Stomach smooth muscle (tissue), 2 donors: Measurements from ENCODE around the gene TAS2R4.

ENCODE experiments used
- H3K27ac ChIP-seq: one replicate; pipeline ENCODE4 v1.7.0; 2013; ENCODE audit warnings: mild to moderate bottlenecking, low read length, inconsistent platforms
- H3K27me3 ChIP-seq, 2 donors: one replicate each; pipeline ENCODE4 v1.7.0; 2013; ENCODE audit warnings: low read length in 2 of 2; ENCODE audit not compliant: insufficient read depth in 2 of 2, control insufficient read depth in 1 of 2
- H3K36me3 ChIP-seq, 2 donors: one replicate each; pipeline ENCODE4 v1.7.0; 2013; ENCODE audit warnings: low read length in 2 of 2; ENCODE audit not compliant: control insufficient read depth in 2 of 2, insufficient read depth in 2 of 2
- H3K4me1 ChIP-seq: one replicate; pipeline ENCODE4 v1.7.0; 2013; ENCODE audit warnings: low read length; ENCODE audit not compliant: control insufficient read depth, insufficient read depth
- H3K4me3 ChIP-seq, 2 donors: one replicate each; pipeline ENCODE4 v1.7.0; 2013; ENCODE audit warnings: low read length in 2 of 2
- H3K9ac ChIP-seq, 2 donors: one replicate each; pipeline ENCODE4 v1.7.0; 2013; ENCODE audit warnings: low read length in 2 of 2, mild to moderate bottlenecking in 1 of 2
- H3K9me3 ChIP-seq, 2 donors: one replicate each; pipeline ENCODE4 v1.7.0; 2013; ENCODE audit warnings: low read length in 2 of 2; ENCODE audit not compliant: control insufficient read depth in 2 of 2
- donor health status: healthy.
- donor health status: Pancreatic carcinoma.

The TAS2R4 gene, protein sequence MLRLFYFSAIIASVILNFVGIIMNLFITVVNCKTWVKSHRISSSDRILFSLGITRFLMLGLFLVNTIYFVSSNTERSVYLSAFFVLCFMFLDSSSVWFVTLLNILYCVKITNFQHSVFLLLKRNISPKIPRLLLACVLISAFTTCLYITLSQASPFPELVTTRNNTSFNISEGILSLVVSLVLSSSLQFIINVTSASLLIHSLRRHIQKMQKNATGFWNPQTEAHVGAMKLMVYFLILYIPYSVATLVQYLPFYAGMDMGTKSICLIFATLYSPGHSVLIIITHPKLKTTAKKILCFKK

DNA sequence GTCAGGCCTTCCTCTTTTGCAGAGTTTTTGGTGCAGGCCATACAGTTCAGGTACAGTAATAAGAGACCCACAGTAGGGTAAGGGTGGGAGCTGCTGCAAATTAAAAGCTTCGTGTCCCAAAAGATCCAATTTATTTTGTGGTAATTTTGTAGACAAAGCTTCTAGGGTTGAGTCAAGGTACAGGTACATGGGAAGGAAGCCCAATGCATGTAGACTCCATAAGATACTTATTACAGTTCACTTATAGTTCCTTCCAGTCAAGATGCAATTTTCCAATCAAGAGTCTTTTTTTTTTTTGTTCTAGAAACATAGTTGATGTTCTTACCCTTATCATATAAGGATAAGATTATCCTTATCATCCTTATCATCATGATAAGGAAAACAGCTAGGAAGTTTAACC, at the start of gene TAS2R4:
TAS2R4 (plus strand) TSS at position 301 of the 400 bp plus-strand sequence. CDS start 1,815 bp downstream, outside the sequence.
- no peak within 1 kb of the TSS for H3K27ac ChIP-seq
- H3K27me3 ChIP-seq, result no peaks in the 10 kb centered on the region
- no peak within 1 kb of the TSS for H3K4me3 ChIP-seq
- no peaks in the 10 kb centered on the region for H3K4me1 ChIP-seq
- H3K9ac ChIP-seq, result no peak within 1 kb of the TSS
- peaks cover 8 to 10% of the 10 kb centered on the region in 2 donors for H3K36me3 ChIP-seq
- peaks cover 0 to 3% of the 10 kb centered on the region in 2 donors for H3K9me3 ChIP-seq

DNA sequence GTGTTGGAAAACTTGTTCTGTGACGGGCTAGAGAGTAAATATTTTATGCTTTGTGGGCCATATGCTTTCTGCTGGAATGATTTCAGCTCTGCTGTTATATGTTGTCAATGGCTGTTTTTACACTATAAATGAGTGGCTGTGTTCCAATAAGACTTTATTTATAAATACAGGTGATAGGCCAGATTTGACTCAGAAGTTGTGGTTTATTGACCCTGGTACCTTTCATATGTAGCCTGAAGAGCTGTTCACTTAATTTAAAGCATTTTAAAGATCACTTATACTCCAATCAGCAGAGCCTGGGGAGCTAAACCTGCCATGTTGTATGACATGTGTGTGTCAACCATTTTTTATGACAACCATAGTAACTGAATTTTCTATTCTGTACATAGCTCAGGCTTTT, 47.5 kb upstream of the TAS2R4 start:
- Histone ChIP-seq H3K9me3 (no peaks in the 10 kb centered on the region), H3K4me3 (no peak overlapping the region), H3K27me3 (no peaks in the 10 kb centered on the region), H3K36me3 (no peaks in the 10 kb centered on the region), H3K4me1 (no peaks in the 10 kb centered on the region), H3K27ac (no peak overlapping the region), H3K9ac (no peak overlapping the region)

DNA sequence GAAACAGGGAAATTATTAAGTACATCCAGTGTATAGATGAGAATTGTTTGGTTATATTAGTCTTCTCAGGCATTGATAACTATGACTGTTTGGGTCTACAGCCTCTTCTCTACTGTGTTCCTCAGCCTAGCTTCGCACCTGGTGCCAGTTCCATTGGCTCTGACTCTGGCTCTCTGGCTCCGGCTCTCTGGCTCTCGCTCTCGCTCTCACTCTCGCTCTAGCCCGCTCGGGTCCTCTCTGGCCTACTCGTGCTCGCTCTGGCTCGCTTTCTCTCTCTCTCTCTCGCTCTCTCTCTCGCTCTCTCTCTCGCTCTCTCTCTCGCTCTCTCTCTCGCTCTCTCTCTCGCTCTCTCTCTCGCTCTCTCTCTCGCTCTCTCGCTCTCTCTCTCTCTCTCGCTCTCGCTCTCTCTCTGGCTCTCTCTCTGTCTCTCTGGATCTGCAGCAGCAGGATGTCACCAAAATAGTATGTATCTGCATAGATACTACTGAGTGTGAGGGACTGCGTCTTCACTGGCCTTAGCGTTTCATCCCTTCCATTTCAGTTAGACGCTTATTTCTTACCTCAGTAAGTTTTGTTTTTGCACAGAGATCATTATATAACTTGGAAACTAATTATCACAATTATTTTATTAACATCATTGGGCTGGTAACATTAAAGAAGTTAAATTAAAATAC, 44.9 kb upstream of the TAS2R4 start:
- Histone ChIP-seq H3K27me3 (no peaks in the 10 kb centered on the region), H3K27ac (no peak overlapping the region), H3K9me3 (no peaks in the 10 kb centered on the region), H3K4me1 (no peaks in the 10 kb centered on the region), H3K4me3 (no peak overlapping the region), H3K36me3 (no peaks in the 10 kb centered on the region), H3K9ac (no peak overlapping the region)

DNA sequence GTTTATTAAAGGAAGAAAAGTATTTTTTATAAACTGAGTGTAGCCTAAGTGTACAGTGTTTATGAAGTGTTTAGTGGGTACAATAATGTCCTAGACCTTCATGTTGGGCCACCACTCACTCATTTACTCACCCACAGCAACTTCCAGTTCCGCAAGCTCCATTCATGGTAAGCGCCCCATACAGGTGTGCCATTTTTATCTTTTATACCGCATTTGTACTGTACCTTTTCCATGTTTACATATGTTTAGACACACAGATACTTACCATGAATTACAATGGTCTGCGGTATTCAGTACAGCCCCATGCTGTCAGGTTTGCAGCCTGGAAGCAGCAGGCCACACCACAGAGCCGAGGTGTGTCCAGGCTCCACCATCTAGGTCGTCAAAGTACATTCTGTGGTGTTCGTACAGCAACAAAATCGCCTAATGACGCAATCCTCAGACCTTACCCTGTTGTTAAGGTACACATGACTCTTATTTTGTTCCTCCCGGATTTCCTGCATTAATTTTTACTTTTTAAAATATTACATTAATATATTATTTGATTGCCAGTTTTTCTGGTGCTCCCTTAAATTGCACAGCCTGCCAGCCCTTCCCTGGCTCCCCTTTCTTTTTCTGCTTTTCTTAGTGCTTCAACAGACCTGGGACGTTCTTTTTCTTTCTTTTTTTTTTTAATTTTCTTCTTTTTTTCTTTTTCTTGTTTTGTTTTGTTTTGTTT, 39.2 kb upstream of the TAS2R4 start:
- peaks cover 16% of the 10 kb centered on the region for H3K4me1 ChIP-seq
- H3K27ac ChIP-seq, result peak overlapping the region; percentile 56
- peak overlapping the region; percentile 91 to 93 for H3K9ac ChIP-seq
- peak overlapping the region; percentile 100 for H3K4me3 ChIP-seq
- H3K27me3 ChIP-seq, result no peaks in the 10 kb centered on the region
- peaks cover 6 to 15% of the 10 kb centered on the region in 2 donors for H3K36me3 ChIP-seq
- H3K9me3 ChIP-seq, result no peaks in the 10 kb centered on the region

DNA sequence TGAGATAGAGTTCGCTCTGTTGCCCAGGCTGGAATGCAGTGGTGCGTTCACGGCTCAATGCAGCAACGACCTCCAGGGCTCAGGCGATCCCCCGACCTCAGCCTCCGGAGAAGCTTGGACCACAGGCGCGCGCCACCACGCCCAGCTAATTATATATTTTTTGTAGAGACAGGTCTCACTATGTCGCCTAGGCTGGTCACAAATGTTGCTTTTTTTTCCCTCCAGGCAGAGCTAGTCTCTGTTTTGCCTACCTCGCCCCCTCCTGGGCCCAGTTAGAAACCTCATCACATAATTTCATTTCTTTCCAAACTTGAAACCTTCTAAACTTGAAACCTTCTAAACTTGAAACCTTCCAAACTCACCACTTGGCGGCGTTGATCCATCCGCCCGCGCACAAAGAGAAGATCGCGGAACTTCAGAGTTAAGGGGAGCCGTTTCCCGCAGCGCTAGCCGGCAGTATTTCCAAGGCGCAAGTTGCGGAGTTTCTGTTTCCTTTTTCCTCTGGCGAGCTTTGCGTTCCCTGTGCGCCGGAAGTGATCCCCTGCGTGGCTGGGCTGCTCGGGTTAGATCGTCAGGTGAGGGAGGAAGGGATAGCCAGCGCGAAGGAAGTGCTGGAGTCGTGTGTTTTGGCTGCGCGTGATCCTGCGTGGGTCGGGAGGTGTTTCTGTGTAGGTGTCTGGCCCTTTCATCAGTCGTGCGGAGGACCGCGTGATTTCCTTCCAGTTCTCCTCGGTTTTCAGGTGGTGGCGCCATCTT, 38.5 kb upstream of the TAS2R4 start, which contains the start of gene SSBP1:
SSBP1 (plus strand) TSS at position 523 of the 756 bp plus-strand sequence. CDS start 809 bp downstream, outside the sequence.
- Histone ChIP-seq H3K4me1 (peaks cover 16% of the 10 kb centered on the region), H3K36me3 (peaks cover 13 to 17% of the 10 kb centered on the region in 2 donors), H3K27me3 (no peaks in the 10 kb centered on the region), H3K9ac (peak within 1 kb of the TSS; percentile 91 to 93), H3K4me3 (peak within 1 kb of the TSS; percentile 100), H3K27ac (peak within 1 kb of the TSS; percentile 78), H3K9me3 (no peaks in the 10 kb centered on the region)

DNA sequence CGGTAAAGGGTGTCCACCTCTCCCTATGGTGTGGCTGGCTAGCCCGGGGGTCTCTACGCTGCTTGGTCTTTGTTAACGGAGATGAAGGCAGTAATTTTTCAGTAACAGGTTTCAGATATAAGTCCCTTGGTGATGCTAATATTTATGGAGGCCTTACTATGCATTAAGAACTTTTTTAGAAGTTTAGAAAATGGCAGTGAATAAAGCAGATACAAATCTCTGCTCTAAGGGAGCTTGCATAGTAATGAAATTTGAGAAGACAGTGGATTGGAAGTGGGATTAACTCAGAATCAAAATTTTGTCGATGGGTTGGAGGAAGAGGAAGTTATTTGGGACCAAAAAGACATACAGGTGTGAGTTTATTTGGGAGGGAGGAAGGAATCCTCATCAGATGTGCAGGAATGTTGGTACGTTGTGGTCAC, 37.9 kb upstream of the TAS2R4 start:
- H3K4me3 ChIP-seq, result peak overlapping the region; percentile 100
- peaks cover 18 to 23% of the 10 kb centered on the region in 2 donors for H3K36me3 ChIP-seq
- H3K4me1 ChIP-seq, result peaks cover 16% of the 10 kb centered on the region
- peak overlapping the region; percentile 91 to 93 for H3K9ac ChIP-seq
- H3K27me3 ChIP-seq, result no peaks in the 10 kb centered on the region
- H3K9me3 ChIP-seq, result no peaks in the 10 kb centered on the region
- peak overlapping the region; percentile 78 for H3K27ac ChIP-seq

DNA sequence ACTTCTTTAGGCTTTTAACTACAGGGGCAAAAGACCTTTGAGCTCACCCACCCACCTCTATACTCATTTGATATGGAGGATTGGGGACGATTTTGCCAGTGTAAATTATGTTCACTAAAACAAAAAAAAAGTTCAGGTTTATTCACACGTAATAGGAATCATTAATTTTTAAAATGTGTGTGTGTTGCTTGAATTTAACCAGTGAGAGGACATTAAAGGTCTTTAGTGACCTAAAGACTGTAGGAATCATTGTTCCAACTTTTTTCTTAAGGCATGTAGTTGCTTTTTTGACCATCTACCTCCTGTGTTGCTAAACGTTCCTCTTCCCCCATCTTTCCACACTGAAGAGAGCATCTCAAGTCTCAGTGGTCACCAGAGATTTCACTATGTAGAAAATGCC, 37.2 kb upstream of the TAS2R4 start:
- H3K36me3 ChIP-seq, result peaks cover 25 to 30% of the 10 kb centered on the region in 2 donors
- H3K4me3 ChIP-seq, result peak overlapping the region in 1 of 2 donors; percentile 100
- H3K4me1 ChIP-seq, result peaks cover 16% of the 10 kb centered on the region
- no peak overlapping the region for H3K9ac ChIP-seq
- H3K27me3 ChIP-seq, result no peaks in the 10 kb centered on the region
- no peaks in the 10 kb centered on the region for H3K9me3 ChIP-seq
- no peak overlapping the region for H3K27ac ChIP-seq

DNA sequence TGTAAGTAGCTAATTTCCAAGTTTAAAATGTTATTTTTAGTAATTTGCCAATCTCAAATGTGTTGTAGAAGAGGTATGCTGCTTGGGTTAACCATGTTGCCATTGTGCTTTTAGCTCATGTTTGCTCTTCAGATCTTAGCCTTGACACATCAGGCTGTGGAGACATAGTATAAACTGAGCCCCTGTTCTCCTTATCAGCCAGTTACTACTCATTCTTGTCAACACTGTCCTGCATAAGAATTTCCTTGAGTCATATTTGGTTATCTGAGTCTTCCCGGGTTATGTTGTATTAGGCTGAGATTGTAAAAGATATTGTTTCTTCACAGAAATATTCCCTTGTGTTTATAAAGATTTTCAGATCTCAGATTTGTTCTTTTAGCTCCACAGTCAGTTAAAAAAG, 34.2 kb upstream of the TAS2R4 start:
- Histone ChIP-seq H3K4me3 (no peak overlapping the region), H3K9ac (no peak overlapping the region), H3K27me3 (no peaks in the 10 kb centered on the region), H3K4me1 (peaks cover 13% of the 10 kb centered on the region), H3K36me3 (peaks cover 28 to 37% of the 10 kb centered on the region in 2 donors), H3K27ac (no peak overlapping the region), H3K9me3 (no peaks in the 10 kb centered on the region)

DNA sequence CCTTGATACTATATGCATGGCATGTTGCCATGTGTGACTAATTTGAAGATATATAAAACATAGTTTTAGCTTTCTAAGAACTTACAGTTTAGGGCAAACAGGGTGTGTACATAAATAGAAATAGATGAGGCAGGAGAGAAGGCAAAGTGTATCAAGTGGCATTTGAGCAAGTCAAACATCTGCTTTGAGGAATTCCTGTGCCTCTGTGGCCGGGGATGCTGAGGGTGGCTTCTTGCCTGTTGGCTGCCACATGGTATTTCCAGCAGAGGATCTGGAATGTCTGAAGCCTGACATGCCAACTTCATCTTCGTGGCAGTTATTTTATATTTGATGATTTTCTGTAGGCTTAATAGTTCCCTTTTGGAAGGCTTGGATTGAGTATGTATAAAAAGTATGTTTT, 32.3 kb upstream of the TAS2R4 start:
- Histone ChIP-seq H3K4me3 (no peak overlapping the region), H3K9ac (no peak overlapping the region), H3K27ac (no peak overlapping the region), H3K4me1 (peaks cover 5% of the 10 kb centered on the region), H3K27me3 (no peaks in the 10 kb centered on the region), H3K36me3 (peaks cover 36 to 37% of the 10 kb centered on the region in 2 donors), H3K9me3 (no peaks in the 10 kb centered on the region)

DNA sequence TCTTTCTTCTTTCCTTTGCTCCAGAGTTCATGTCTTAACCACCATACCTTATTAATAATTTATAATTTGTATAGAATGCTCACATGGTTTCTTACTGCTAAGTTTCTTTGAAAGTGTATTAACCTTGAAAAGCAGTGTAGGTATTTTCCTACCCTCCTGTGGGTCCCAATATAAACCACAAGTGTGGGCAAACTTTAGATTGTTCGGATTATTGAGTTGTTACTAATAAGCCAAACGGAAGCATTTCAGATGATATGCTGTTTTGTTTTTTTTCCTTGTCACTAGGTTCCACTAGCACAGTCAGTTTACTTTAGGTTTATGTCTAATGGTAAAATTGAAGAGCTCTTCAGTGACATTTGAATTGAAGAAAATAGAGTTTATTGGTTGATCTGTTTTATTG, 28.1 kb upstream of the TAS2R4 start:
- Histone ChIP-seq H3K9ac (no peak overlapping the region), H3K9me3 (peaks cover 4 to 17% of the 10 kb centered on the region in 2 donors), H3K4me1 (no peaks in the 10 kb centered on the region), H3K27ac (no peak overlapping the region), H3K36me3 (peaks cover 43 to 51% of the 10 kb centered on the region in 2 donors), H3K4me3 (no peak overlapping the region), H3K27me3 (no peaks in the 10 kb centered on the region)
